Breast epithelium (tissue), 4 donors: ENCODE measurements around the gene ATP5MC3. TPM values are rescaled to one million over a fixed set of nuclear protein-coding genes. Genes with fewer than 3 reads are reported as not detected.

Experiments used
- DNase-seq, 2 donors: peaks; one replicate each; pipeline ENCODE4 v3.0.0-alpha.2; 2019; ENCODE audit warnings: low spot score in 2 of 2
- H3K27ac ChIP-seq, 2 donors: fragments of 200-600 bp; sonication (generic) in 1 of 2; one replicate each; pipeline ENCODE4 v1.5.1; 2016 to 2019; ENCODE audit warnings: mild to moderate bottlenecking in 1 of 2
- H3K27me3 ChIP-seq, 2 donors: fragments of 200-600 bp; sonication (generic) in 1 of 2; one replicate each; pipeline versions ENCODE4 v1.5.1 to v1.6.0; 2017 to 2019; ENCODE audit warnings: control low read depth in 1 of 2, mild to moderate bottlenecking in 1 of 2
- H3K36me3 ChIP-seq: fragments of 200-600 bp; one replicate; pipeline ENCODE4 v1.5.1; 2019
- H3K4me1 ChIP-seq, 2 donors: fragments of 200-600 bp; sonication (generic); one replicate each; pipeline ENCODE4 v1.5.1; 2016 to 2019; ENCODE audit warnings: control low read depth in 1 of 2
- H3K4me3 ChIP-seq, 3 donors: fragments of 200-600 bp; sonication (generic); 1 replicate in 2 of 3; 2 replicates in 1 of 3; pipeline ENCODE4 v1.5.1; 2016 to 2019; ENCODE audit warnings: mild to moderate bottlenecking in 3 of 3, moderate library complexity in 2 of 3
- H3K9me3 ChIP-seq, 2 donors: fragments of 200-600 bp; sonication (generic) in 1 of 2; one replicate each; pipeline ENCODE4 v1.5.1; 2016 to 2019; ENCODE audit warnings: control low read depth in 1 of 2
- POLR2A ChIP-seq: fragments of 450-650 bp; IDR thresholded peaks from one replicate; pipeline ENCODE4 v1.6.1; 2016; ENCODE audit warnings: antibody characterized with exemption, mild to moderate bottlenecking, moderate library complexity
- POLR2AphosphoS5 ChIP-seq, 3 donors: sonication (generic); formaldehyde crosslinking; IDR thresholded peaks; one replicate each; pipeline ENCODE4 v1.6.1; 2017; ENCODE audit warnings: antibody characterized with exemption in 3 of 3
- intact Hi-C: fragments of 100-400 bp; cut with DNase I; formaldehyde crosslinking; loops from one replicate; pipeline ENCODE4 v1.15.1; 2023; ENCODE audit warnings: low total_unique reads
- total RNA-seq, 3 donors: library from RNA; depleted of rRNA; stranded (reverse); fragments of >200 nt; gene quantifications; one replicate each; pipeline ENCODE4 v1.1.0, GENCODE V29; 2016
- TF ChIP-seq, protein P1 (sequence below), 3 donors: fragments of 450-650 bp; IDR thresholded peaks; one replicate each; pipeline ENCODE4 v1.5.1; 2016 to 2017; ENCODE audit warnings: antibody characterized with exemption in 3 of 3, mild to moderate bottlenecking in 3 of 3, moderate library complexity in 3 of 3

The ATP5MC3 gene
- total RNA-seq, 3 donors from 2014 or later, result 112 to 125 (median 122) TPM

DNA sequence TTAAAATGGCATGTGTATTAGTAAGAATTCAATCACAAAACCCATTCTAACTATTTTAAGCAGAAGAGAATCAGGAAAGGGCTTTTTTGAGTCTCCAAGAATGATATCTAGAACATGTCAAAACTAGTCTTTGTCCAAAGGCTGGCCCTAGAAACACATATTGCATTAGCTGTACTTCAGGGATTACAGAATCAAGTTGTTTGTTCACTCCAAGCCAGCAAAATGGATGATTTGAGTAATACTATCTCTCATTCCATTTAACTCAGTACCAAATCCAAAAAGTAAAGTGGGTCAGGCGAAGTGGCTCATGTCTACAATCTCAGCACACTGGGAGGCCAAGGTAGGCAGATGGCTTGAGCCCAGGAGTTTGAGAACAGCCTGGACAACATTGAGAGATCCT, 54.8 kb downstream of the ATP5MC3 start:
- Histone ChIP-seq H3K9me3 (no peaks in the 10 kb centered on the region), H3K27me3 (no peaks in the 10 kb centered on the region), H3K4me1 (no peaks in the 10 kb centered on the region), H3K4me3 (no peak overlapping the region), H3K27ac (no peak overlapping the region), H3K36me3 (no peaks in the 10 kb centered on the region)
- no peak for DNase-seq
- intact Hi-C loops, result no loop called here
- no peak for TF ChIP-seq POLR2AphosphoS5 (IDR thresholded peaks at IDR 0.05)
- TF ChIP-seq, protein P1, sequence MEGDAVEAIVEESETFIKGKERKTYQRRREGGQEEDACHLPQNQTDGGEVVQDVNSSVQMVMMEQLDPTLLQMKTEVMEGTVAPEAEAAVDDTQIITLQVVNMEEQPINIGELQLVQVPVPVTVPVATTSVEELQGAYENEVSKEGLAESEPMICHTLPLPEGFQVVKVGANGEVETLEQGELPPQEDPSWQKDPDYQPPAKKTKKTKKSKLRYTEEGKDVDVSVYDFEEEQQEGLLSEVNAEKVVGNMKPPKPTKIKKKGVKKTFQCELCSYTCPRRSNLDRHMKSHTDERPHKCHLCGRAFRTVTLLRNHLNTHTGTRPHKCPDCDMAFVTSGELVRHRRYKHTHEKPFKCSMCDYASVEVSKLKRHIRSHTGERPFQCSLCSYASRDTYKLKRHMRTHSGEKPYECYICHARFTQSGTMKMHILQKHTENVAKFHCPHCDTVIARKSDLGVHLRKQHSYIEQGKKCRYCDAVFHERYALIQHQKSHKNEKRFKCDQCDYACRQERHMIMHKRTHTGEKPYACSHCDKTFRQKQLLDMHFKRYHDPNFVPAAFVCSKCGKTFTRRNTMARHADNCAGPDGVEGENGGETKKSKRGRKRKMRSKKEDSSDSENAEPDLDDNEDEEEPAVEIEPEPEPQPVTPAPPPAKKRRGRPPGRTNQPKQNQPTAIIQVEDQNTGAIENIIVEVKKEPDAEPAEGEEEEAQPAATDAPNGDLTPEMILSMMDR (IDR thresholded peaks at IDR 0.05), result no peak
- TF ChIP-seq POLR2A, result no peak

Other genes starting within 250 kb of the ATP5MC3 start
- gene CHN1, start 176.3 kb downstream of the ATP5MC3 start, total RNA-seq, result 10 to 100 TPM in 2 of 3 donors, 1 to 10 TPM in 1; 9.8 to 14.7 (median 13.4) TPM
- 10 to 100 TPM; 57.0 to 71.7 (median 61.0) TPM for gene ATF2, start 13.5 kb downstream of the ATP5MC3 start, total RNA-seq